Parathyroid adenoma (tissue), 2 donors: ENCODE results near the gene C1QTNF7.

Source experiments
- H2AFZ ChIP-seq: fragments of 300-600 bp; sonication (generic); one replicate; pipeline ENCODE4 v1.7.0; 2017; ENCODE audit warnings: antibody characterized with exemption, mild to moderate bottlenecking
- H3K27ac ChIP-seq: fragments of 300-600 bp; sonication (generic); one replicate; pipeline ENCODE4 v1.7.0; 2017
- H3K27me3 ChIP-seq: fragments of 300-600 bp; sonication (generic); one replicate; pipeline ENCODE4 v1.7.0; 2017; ENCODE audit warnings: low read length; ENCODE audit not compliant: control insufficient read depth, insufficient read depth
- H3K36me3 ChIP-seq: fragments of 300-600 bp; sonication (generic); one replicate; pipeline ENCODE4 v1.7.0; 2017; ENCODE audit warnings: low read length; ENCODE audit not compliant: control insufficient read depth, insufficient read depth
- H3K4me1 ChIP-seq: fragments of 300-600 bp; sonication (generic); one replicate; pipeline ENCODE4 v1.7.0; 2017; ENCODE audit warnings: control low read depth
- H3K4me2 ChIP-seq: fragments of 300-600 bp; sonication (generic); one replicate; pipeline ENCODE4 v1.7.0; 2017; ENCODE audit warnings: low read length
- H3K4me3 ChIP-seq: fragments of 300-600 bp; sonication (generic); one replicate; pipeline ENCODE4 v1.7.0; 2017; ENCODE audit warnings: low read depth, low read length
- H3K79me2 ChIP-seq: fragments of 300-600 bp; sonication (generic); one replicate; pipeline ENCODE4 v1.7.0; 2017; ENCODE audit warnings: control low read depth
- H3K9ac ChIP-seq: fragments of 300-600 bp; sonication (generic); one replicate; pipeline ENCODE4 v1.7.0; 2017; ENCODE audit warnings: mild to moderate bottlenecking
- H3K9me3 ChIP-seq: fragments of 300-600 bp; sonication (generic); one replicate; pipeline ENCODE4 v1.7.0; 2017; ENCODE audit warnings: low read length; ENCODE audit not compliant: control insufficient read depth
- CTCF ChIP-seq: fragments of 300-600 bp; sonication (generic); IDR thresholded peaks from one replicate; pipeline ENCODE4 v1.7.0; 2017; ENCODE audit warnings: antibody characterized with exemption, mild to moderate bottlenecking
- donor health status: primary hyperparathyroidism.

Gene C1QTNF7

GRCh38 chr4:15434676-15435075, 6.8 kb downstream of the C1QTNF7 start:
- Histone ChIP-seq H3K4me3 (no peak overlapping the region), H3K4me2 (no peak overlapping the region), H3K79me2 (no peaks in the 10 kb centered on the region), H3K36me3 (no peaks in the 10 kb centered on the region), H2AFZ (no peak overlapping the region), H3K9ac (no peak overlapping the region), H3K27me3 (no peaks in the 10 kb centered on the region), H3K27ac (no peak overlapping the region), H3K9me3 (no peaks in the 10 kb centered on the region), H3K4me1 (peaks cover 6% of the 10 kb centered on the region)
- no peak for TF ChIP-seq CTCF

DNA sequence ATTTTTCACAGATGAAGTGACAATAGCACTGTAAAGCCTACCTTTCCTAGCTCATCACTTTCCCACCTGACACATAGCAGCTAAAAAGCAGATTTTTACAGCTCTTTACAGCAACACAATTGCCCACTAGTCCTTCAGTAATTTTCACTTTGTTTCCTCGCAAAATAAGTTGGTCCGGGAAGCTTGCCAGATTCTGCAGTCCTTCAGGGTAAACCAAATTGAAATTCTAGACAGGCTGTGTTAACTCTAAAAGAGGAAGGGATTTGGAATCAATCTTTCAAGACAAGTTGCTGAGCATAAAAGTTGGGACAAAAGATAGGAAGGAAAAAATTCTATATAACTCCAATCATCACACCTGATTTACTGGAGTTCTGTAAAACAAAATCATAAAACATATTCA, 8.7 kb downstream of the C1QTNF7 start:
- H3K9me3 ChIP-seq, result no peaks in the 10 kb centered on the region
- no peaks in the 10 kb centered on the region for H3K36me3 ChIP-seq
- H2AFZ ChIP-seq, result no peak overlapping the region
- peak overlapping the region; percentile 31 for H3K4me2 ChIP-seq
- no peak overlapping the region for H3K4me3 ChIP-seq
- no peaks in the 10 kb centered on the region for H3K27me3 ChIP-seq
- H3K27ac ChIP-seq, result no peak overlapping the region
- H3K79me2 ChIP-seq, result no peaks in the 10 kb centered on the region
- H3K9ac ChIP-seq, result no peak overlapping the region
- peaks cover 6% of the 10 kb centered on the region for H3K4me1 ChIP-seq
- TF ChIP-seq CTCF, result no peak

GRCh38 chr4:15438939-15439524, 11.2 kb downstream of the C1QTNF7 start:
- no peak overlapping the region for H3K9ac ChIP-seq
- no peak for TF ChIP-seq CTCF

DNA sequence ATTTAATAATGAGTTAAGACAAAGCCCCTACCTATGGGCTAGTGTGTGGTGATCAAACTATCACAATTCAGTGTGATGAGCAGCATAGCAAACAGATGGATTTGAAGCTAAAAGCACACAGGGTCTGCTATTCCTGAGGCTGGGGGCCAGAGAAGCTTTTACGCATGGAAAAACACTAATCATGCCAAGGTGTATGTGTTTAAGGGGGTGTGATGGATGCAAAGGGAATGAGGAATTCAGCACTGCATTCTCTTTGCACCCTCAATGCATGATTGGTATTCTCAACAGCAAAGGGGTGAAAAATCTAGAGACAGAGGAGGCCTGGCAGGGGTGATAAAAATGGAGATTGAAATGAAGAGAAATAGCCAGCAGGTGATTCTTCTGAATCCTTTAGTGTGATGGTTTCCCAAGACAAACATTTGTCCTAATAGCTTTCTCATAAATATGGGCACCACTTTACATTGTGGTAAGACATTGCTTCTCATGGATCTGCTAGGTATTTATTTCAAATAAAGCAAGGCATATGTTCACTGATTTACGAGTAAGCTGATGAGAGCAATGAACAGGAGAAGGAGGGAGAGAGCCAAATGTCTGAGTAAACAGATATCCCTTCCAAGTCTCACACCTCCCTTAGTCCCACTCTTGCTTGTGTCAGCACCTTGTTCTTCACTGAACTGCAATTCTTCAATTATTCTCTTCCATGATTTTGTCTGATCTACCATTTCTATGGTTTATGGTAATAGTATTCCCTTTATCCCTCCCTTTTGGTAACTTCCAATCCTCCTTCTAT, 15.7 kb downstream of the C1QTNF7 start:
- H3K36me3 ChIP-seq, result no peaks in the 10 kb centered on the region
- H2AFZ ChIP-seq, result no peak overlapping the region
- no peak overlapping the region for H3K4me3 ChIP-seq
- no peaks in the 10 kb centered on the region for H3K9me3 ChIP-seq
- no peaks in the 10 kb centered on the region for H3K27me3 ChIP-seq
- H3K27ac ChIP-seq, result no peak overlapping the region
- TF ChIP-seq CTCF, result no peak
- H3K4me2 ChIP-seq, result no peak overlapping the region
- H3K79me2 ChIP-seq, result no peaks in the 10 kb centered on the region
- H3K4me1 ChIP-seq, result no peaks in the 10 kb centered on the region
- no peak overlapping the region for H3K9ac ChIP-seq

More at GRCh38 chr4:15438939-15439524, 11.2 kb downstream of the C1QTNF7 start:
- no peak overlapping the region for H3K4me2 ChIP-seq
- no peak overlapping the region for H3K27ac ChIP-seq
- no peaks in the 10 kb centered on the region for H3K27me3 ChIP-seq
- H3K36me3 ChIP-seq, result no peaks in the 10 kb centered on the region
- no peak overlapping the region for H3K4me3 ChIP-seq
- no peak overlapping the region for H2AFZ ChIP-seq
- H3K4me1 ChIP-seq, result peaks cover 6% of the 10 kb centered on the region
- H3K79me2 ChIP-seq, result no peaks in the 10 kb centered on the region
- H3K9me3 ChIP-seq, result no peaks in the 10 kb centered on the region
